ENCODE data around the gene PTPRK.

PTPRK gene

DNA sequence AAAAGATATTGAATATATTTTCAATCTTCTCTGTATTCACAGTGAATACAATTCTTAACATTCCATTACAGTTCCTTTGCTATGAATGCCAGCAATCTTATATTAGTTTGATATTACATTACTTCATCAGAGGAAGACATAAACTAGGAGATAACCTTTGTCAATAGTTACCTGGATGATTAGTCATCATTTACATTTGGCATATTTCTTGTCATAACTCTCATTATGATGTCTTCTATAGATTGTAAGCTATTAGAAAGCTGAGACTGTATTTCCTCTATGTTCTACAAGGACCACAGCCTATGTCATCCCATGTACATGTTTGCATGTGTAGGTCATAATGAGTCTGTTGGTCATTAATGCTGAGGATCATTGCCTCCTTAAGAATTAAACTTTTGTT lies 7.8 kb upstream of the PTPRK start:
- H3K4me1 ChIP-seq (ENCODE audit: insufficient read depth, low read length, severe bottlenecking), result no peaks in the 10 kb centered on the region
- no peaks in the 10 kb centered on the region for H3F3A ChIP-seq (ENCODE audit: insufficient read depth, low read length)
- H4K20me1 ChIP-seq (ENCODE audit: insufficient read depth, low read length), result no peaks in the 10 kb centered on the region
- H3K27me3 ChIP-seq (ENCODE audit: insufficient read depth, low read length), result no peaks in the 10 kb centered on the region
- TF ChIP-seq, protein P1, sequence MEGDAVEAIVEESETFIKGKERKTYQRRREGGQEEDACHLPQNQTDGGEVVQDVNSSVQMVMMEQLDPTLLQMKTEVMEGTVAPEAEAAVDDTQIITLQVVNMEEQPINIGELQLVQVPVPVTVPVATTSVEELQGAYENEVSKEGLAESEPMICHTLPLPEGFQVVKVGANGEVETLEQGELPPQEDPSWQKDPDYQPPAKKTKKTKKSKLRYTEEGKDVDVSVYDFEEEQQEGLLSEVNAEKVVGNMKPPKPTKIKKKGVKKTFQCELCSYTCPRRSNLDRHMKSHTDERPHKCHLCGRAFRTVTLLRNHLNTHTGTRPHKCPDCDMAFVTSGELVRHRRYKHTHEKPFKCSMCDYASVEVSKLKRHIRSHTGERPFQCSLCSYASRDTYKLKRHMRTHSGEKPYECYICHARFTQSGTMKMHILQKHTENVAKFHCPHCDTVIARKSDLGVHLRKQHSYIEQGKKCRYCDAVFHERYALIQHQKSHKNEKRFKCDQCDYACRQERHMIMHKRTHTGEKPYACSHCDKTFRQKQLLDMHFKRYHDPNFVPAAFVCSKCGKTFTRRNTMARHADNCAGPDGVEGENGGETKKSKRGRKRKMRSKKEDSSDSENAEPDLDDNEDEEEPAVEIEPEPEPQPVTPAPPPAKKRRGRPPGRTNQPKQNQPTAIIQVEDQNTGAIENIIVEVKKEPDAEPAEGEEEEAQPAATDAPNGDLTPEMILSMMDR (IDR thresholded peaks at IDR 0.05; ENCODE audit: low read length), result no peak
- TF ChIP-seq EZH2 (IDR thresholded peaks at IDR 0.05; ENCODE audit: borderline replicate concordance, low read length), result no peak
- H3K27ac ChIP-seq (ENCODE audit: low read depth, low read length, poor library complexity, severe bottlenecking), result no peak overlapping the region
- H3K4me3 ChIP-seq (ENCODE audit: low read depth, low read length, poor library complexity, severe bottlenecking), result no peak overlapping the region
- no peaks in the 10 kb centered on the region for H3K36me3 ChIP-seq (ENCODE audit: insufficient read depth, low read length)
- no peak overlapping the region for H2AFZ ChIP-seq (ENCODE audit: low read length)
- H3K4me2 ChIP-seq (ENCODE audit: low read length), result no peak overlapping the region
- H3K9me2 ChIP-seq (ENCODE audit: low read depth, low read length), result no peaks in the 10 kb centered on the region
- H3K9ac ChIP-seq (ENCODE audit: low read length), result no peak overlapping the region
- H3K79me2 ChIP-seq (ENCODE audit: insufficient read depth, low read length), result no peaks in the 10 kb centered on the region
- H3K9me3 ChIP-seq (ENCODE audit: low read length), result no peaks in the 10 kb centered on the region

GRCh38 chr6:128527375-128527774 lies 7.0 kb upstream of the PTPRK start:
- no peak overlapping the region for H3K4me2 ChIP-seq (ENCODE audit: low read length)
- no peak for TF ChIP-seq EZH2 (IDR thresholded peaks at IDR 0.05; ENCODE audit: borderline replicate concordance, low read length)
- TF ChIP-seq, protein P1 (IDR thresholded peaks at IDR 0.05; ENCODE audit: low read length), result no peak

GRCh38 chr6:128526152-128526914 lies 5.9 kb upstream of the PTPRK start:
- Histone ChIP-seq H4K20me1 (ENCODE audit: insufficient read depth, low read length) (no peaks in the 10 kb centered on the region), H3K79me2 (ENCODE audit: insufficient read depth, low read length) (no peaks in the 10 kb centered on the region), H3K9ac (ENCODE audit: low read length) (no peak overlapping the region), H3K4me1 (ENCODE audit: insufficient read depth, low read length, severe bottlenecking) (no peaks in the 10 kb centered on the region), H3K9me2 (ENCODE audit: low read depth, low read length) (no peaks in the 10 kb centered on the region), H3K9me3 (ENCODE audit: low read length) (no peaks in the 10 kb centered on the region), H3K27ac (ENCODE audit: low read depth, low read length, poor library complexity, severe bottlenecking) (no peak overlapping the region), H3K4me2 (ENCODE audit: low read length) (no peak overlapping the region), H2AFZ (ENCODE audit: low read length) (no peak overlapping the region), H3F3A (ENCODE audit: insufficient read depth, low read length) (no peaks in the 10 kb centered on the region), H3K27me3 (ENCODE audit: insufficient read depth, low read length) (no peaks in the 10 kb centered on the region), H3K36me3 (ENCODE audit: insufficient read depth, low read length) (no peaks in the 10 kb centered on the region), H3K4me3 (ENCODE audit: low read depth, low read length, poor library complexity, severe bottlenecking) (no peak overlapping the region)
- no peak for TF ChIP-seq EZH2 (IDR thresholded peaks at IDR 0.05; ENCODE audit: borderline replicate concordance, low read length)
- TF ChIP-seq, protein P1 (IDR thresholded peaks at IDR 0.05; ENCODE audit: low read length), result no peak

More at GRCh38 chr6:128527375-128527774, 7.0 kb upstream of the PTPRK start:
- Histone ChIP-seq H3K9me2 (ENCODE audit: low read depth, low read length) (no peaks in the 10 kb centered on the region), H3K27ac (ENCODE audit: low read depth, low read length, poor library complexity, severe bottlenecking) (no peak overlapping the region), H3K79me2 (ENCODE audit: insufficient read depth, low read length) (no peaks in the 10 kb centered on the region), H3K36me3 (ENCODE audit: insufficient read depth, low read length) (no peaks in the 10 kb centered on the region), H3K9ac (ENCODE audit: low read length) (no peak overlapping the region), H3K4me1 (ENCODE audit: insufficient read depth, low read length, severe bottlenecking) (no peaks in the 10 kb centered on the region), H3K4me3 (ENCODE audit: low read depth, low read length, poor library complexity, severe bottlenecking) (no peak overlapping the region), H3K9me3 (ENCODE audit: low read length) (no peaks in the 10 kb centered on the region), H4K20me1 (ENCODE audit: insufficient read depth, low read length) (no peaks in the 10 kb centered on the region), H3F3A (ENCODE audit: insufficient read depth, low read length) (no peaks in the 10 kb centered on the region), H3K27me3 (ENCODE audit: insufficient read depth, low read length) (no peaks in the 10 kb centered on the region), H2AFZ (ENCODE audit: low read length) (no peak overlapping the region)
